Stomach smooth muscle (tissue), 2 donors: ENCODE data around the gene CDK5.

Experiments
- H3K27ac ChIP-seq: one replicate; pipeline ENCODE4 v1.7.0; 2013; ENCODE audit warnings: mild to moderate bottlenecking, low read length, inconsistent platforms
- H3K27me3 ChIP-seq, 2 donors: one replicate each; pipeline ENCODE4 v1.7.0; 2013; ENCODE audit warnings: low read length in 2 of 2; ENCODE audit not compliant: insufficient read depth in 2 of 2, control insufficient read depth in 1 of 2
- H3K36me3 ChIP-seq, 2 donors: one replicate each; pipeline ENCODE4 v1.7.0; 2013; ENCODE audit warnings: low read length in 2 of 2; ENCODE audit not compliant: control insufficient read depth in 2 of 2, insufficient read depth in 2 of 2
- H3K4me1 ChIP-seq: one replicate; pipeline ENCODE4 v1.7.0; 2013; ENCODE audit warnings: low read length; ENCODE audit not compliant: control insufficient read depth, insufficient read depth
- H3K4me3 ChIP-seq, 2 donors: one replicate each; pipeline ENCODE4 v1.7.0; 2013; ENCODE audit warnings: low read length in 2 of 2
- H3K9ac ChIP-seq, 2 donors: one replicate each; pipeline ENCODE4 v1.7.0; 2013; ENCODE audit warnings: low read length in 2 of 2, mild to moderate bottlenecking in 1 of 2
- H3K9me3 ChIP-seq, 2 donors: one replicate each; pipeline ENCODE4 v1.7.0; 2013; ENCODE audit warnings: low read length in 2 of 2; ENCODE audit not compliant: control insufficient read depth in 2 of 2
- donor health status: healthy.
- donor health status: Pancreatic carcinoma.

CDK5 gene

DNA sequence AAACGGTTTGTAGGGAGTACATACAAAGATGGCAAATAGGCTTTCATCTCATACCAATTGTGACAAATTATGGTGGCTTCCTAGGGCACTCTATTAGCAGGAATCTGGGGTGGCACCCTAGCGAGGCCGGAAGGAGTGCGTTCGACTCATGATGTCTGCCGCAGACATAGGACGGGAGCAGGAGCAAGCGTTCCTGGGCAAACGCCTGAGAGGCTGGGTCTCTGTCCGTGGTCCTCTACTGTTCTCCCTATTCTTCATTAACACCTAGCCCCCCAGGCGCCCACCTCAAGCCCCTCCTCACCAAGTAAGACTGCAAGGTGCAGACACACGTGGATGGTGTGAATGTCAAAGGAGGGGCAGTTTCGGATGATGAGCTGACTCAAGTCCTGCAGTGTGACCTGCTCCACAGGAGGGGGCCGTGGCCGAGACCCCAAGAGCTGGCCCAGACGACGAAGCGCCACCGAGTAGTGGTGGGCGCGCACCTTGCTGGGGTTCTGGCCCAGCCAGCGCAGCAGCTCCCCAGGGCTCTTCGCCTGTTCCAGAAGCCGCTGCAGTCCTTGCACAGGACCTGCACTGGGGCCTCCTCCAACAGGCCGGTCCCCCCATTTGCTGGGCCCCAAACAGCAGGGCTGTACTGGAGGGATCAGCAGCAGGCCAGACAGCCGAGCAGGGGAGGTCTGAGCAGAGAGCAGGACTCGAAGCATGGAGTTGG is 21.7 kb upstream of the CDK5 start:
- H3K27ac ChIP-seq = no peak overlapping the region
- H3K9ac ChIP-seq = peak overlapping the region; percentile 82 to 91

DNA sequence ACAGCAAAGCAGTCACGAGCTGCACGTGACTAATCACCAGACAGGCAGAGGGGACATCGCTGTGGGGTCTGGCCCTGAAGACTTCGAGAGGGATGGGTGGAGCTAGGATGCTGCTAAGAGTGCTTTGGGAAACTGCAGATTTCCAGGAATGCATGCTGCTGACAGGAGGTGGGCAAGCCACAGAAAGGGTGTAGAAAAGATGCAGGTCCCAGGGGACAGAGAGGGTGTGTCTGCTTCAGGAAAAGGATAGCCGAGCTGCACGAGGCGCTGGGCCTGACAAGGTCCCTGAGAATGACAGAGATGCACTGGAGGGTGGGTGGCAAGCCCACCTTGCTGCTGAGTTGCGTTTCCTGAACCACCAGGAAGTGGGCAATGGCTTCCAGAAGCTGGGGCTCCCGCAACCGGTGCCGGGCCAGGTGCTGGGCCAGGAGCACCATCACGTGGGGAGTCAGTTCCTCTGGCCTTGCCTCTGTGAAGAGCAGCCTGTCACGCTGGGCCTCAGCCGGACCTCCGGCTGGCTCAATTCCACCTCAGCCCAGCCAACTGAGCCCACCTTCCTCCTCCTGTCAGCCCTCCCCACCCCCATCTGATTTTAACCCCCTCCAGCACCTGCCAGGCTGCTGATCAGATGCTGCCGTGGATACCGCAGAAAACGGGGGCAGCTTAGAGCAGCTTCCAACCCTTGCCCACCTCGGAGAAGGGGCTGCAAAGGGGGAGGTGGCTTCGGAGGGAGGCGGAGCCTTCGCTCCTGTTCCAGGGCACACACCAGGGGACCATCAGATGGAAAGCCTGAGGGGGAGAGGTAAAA is 20.7 kb upstream of the CDK5 start:
- H3K4me1 ChIP-seq = peaks cover 42% of the 10 kb centered on the region
- H3K4me3 ChIP-seq = no peak overlapping the region
- peaks cover 10 to 24% of the 10 kb centered on the region in 2 donors for H3K36me3 ChIP-seq

More for the DNA sequence above, 21.7 kb upstream of the CDK5 start:
- Histone ChIP-seq H3K9me3 (no peaks in the 10 kb centered on the region), H3K4me1 (peaks cover 47% of the 10 kb centered on the region), H3K27me3 (no peaks in the 10 kb centered on the region), H3K4me3 (peak overlapping the region; percentile 87 to 88), H3K36me3 (peaks cover 10 to 19% of the 10 kb centered on the region in 2 donors)

DNA sequence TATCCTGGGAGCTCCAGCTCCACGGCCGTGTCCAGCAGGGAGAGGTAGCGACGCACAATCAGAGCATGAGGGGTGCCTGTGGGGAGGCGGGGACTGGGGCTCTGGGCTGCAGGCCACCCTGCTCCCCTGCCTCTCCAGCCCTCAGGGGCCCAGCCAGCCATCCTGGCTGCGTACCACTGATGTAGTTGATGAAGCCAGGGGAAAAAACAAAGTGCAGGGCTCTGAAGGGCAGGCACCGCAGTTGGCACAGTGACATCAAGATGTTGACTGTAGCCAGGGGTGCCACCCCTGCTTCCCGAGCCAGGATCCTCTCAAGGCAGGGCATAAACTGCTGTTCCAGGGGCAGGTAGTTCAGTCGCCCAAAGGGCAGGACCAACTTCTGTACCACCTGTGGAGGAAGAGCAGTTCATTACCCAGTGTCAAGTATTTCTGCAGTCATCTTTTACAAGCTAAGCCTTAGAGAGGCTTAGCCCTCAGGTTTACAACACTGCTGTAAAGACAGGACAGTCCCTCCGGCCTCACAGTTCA is 20.1 kb upstream of the CDK5 start:
- H3K4me3 ChIP-seq = no peak overlapping the region
- H3K9ac ChIP-seq = no peak overlapping the region
- H3K9me3 ChIP-seq = no peaks in the 10 kb centered on the region
- peak overlapping the region; percentile 31 for H3K27ac ChIP-seq
- no peaks in the 10 kb centered on the region for H3K27me3 ChIP-seq
- peaks cover 42% of the 10 kb centered on the region for H3K4me1 ChIP-seq
- H3K36me3 ChIP-seq = peaks cover 10 to 24% of the 10 kb centered on the region in 2 donors

More for the DNA sequence above, 20.7 kb upstream of the CDK5 start:
- H3K9ac ChIP-seq = no peak overlapping the region
- no peaks in the 10 kb centered on the region for H3K27me3 ChIP-seq
- peak overlapping the region; percentile 31 for H3K27ac ChIP-seq
- H3K9me3 ChIP-seq = no peaks in the 10 kb centered on the region

DNA sequence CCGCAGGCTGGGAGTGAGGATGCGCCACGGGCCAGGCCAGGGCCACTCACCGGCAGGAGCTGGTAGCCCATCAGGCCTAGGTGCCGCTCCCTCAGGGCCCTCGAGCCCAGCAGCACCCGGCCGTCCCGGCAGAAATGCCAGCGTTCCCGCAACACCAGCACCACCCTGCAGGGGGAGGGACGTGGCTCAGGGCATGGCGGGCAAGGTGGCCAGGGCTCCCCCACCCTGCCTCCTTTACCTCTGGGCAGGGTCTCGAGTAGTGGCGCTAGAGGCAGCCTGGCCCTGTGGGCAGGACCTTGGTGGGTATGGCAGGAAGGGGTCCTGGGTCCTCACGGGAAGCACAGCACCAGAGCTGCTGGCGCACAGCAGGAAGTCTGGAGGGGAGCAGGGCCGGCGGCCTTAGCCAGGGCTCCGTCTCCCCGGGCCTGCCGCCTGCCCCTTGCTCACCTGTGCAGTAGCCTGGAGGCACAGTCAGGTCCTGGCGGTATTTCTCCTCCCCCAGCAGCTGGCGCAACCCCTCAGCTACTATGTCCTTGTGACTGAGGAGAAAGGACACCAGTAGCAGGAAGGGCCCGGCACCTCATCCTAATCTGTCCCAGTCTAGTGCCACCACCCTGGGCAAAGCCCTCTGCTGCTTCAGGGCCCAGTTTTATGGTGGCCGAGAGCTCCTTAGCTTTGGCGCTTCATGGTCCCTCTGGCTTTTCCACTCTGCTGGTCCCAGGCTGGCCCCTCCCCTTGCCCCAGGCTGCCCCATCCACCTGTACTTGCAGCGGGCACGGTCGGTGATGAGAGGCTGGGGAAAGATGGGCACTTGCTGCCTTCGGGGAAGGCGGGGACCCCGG is 19.4 kb upstream of the CDK5 start:
- no peak overlapping the region for H3K9ac ChIP-seq
- no peaks in the 10 kb centered on the region for H3K27me3 ChIP-seq
- peaks cover 35% of the 10 kb centered on the region for H3K4me1 ChIP-seq
- H3K27ac ChIP-seq = peak overlapping the region; percentile 31
- no peak overlapping the region for H3K4me3 ChIP-seq
- no peaks in the 10 kb centered on the region for H3K9me3 ChIP-seq
- H3K36me3 ChIP-seq = peaks cover 10 to 26% of the 10 kb centered on the region in 2 donors

DNA sequence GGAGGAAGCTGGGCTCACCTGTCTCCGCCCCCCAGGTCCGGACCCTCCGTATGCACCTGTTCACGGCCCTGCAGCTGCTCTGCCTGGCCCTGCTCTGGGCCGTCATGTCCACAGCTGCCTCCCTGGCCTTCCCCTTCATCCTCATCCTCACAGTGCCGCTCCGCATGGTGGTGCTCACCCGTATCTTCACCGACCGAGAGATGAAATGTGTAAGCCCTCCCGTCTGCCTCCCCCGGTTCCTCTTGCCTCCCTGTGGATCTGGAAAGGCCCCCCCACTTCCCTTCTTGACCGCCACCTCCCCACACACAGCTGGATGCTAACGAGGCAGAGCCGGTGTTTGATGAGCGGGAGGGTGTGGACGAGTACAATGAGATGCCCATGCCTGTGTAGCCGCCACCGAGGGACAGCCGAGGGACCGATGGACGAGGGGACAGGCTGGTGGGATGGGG is 18.3 kb upstream of the CDK5 start:
- no peaks in the 10 kb centered on the region for H3K9me3 ChIP-seq
- H3K4me1 ChIP-seq = peaks cover 25% of the 10 kb centered on the region
- no peak overlapping the region for H3K27ac ChIP-seq
- no peak overlapping the region for H3K4me3 ChIP-seq
- H3K9ac ChIP-seq = no peak overlapping the region
- H3K27me3 ChIP-seq = no peaks in the 10 kb centered on the region
- peaks cover 16 to 28% of the 10 kb centered on the region in 2 donors for H3K36me3 ChIP-seq

DNA sequence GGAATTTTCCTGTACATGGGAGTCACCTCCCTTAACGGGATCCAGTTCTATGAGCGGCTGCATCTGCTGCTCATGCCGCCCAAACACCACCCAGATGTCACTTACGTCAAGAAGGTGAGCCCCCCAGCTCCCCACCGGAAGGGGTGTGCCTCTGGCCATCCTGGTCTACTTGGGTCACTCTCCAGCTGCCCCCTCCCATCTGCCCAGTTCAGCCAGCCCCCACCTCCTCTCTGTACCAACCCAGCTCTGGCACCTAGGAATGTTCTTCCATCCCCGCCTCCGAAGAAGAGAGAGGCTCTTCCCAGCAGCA is 17.9 kb upstream of the CDK5 start:
- Histone ChIP-seq H3K36me3 (peaks cover 17 to 32% of the 10 kb centered on the region in 2 donors), H3K27me3 (no peaks in the 10 kb centered on the region), H3K4me3 (no peak overlapping the region), H3K4me1 (peaks cover 22% of the 10 kb centered on the region), H3K9ac (no peak overlapping the region), H3K27ac (no peak overlapping the region), H3K9me3 (no peaks in the 10 kb centered on the region)

DNA sequence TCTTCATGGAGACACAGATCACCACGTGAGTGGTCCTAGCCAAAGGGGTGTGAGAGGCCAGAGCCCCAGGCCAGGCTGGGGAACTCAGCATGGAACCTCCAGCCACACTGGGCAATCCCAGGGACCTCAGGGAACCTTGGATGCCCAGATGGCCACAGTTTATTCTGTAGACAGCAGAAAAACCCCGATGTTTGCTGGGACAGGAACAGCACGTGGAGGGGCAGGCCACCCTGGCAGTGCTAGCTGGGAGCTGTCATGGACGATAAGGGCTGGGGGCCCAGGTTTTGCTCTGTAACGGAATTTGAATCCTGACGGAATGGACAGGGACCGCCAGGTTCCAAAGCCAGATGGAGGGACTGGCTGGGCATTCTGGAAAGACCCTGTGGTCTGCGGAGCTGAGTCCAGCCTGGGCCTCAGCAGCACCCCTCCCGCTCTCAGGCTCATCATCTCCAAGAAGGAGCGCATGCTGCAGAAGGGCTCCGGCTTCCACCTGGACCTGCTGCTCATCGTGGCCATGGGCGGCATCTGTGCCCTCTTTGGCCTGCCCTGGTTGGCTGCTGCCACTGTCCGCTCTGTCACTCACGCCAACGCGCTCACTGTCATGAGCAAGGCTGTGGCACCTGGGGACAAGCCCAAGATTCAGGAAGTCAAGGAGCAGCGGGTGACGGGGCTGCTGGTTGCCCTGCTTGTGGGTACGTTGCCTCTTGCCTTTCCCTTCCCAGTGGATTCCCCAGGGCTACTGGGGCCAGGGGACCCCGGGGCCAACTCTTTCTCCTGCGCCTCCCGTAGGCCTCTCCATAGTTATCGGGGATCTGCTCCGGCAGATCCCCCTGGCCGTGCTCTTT is 17.3 kb upstream of the CDK5 start:
- Histone ChIP-seq H3K4me1 (peaks cover 21% of the 10 kb centered on the region), H3K4me3 (no peak overlapping the region), H3K27ac (no peak overlapping the region), H3K9me3 (no peaks in the 10 kb centered on the region), H3K36me3 (peaks cover 23 to 38% of the 10 kb centered on the region in 2 donors), H3K9ac (no peak overlapping the region), H3K27me3 (no peaks in the 10 kb centered on the region)

DNA sequence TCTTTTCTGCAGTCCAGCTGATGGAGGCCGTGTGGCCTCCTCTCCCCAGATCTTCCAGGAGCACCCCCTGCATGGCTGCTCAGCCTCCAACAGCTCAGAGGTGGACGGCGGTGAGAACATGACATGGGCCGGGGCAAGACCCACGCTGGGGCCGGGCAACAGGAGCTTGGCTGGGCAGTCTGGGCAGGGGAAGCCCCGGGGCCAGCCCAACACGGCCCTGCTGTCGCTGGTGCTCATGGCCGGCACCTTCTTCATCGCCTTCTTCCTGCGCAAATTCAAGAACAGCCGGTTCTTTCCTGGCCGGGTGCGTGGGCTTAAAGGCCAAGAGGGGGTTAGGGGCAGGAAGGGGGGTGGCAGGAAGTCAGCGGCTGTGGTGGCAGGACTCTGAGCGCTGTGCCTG is 16.3 kb upstream of the CDK5 start:
- Histone ChIP-seq H3K27ac (no peak overlapping the region), H3K36me3 (peaks cover 33 to 46% of the 10 kb centered on the region in 2 donors), H3K4me1 (peaks cover 11% of the 10 kb centered on the region), H3K9me3 (no peaks in the 10 kb centered on the region), H3K9ac (no peak overlapping the region), H3K4me3 (no peak overlapping the region), H3K27me3 (no peaks in the 10 kb centered on the region)

DNA sequence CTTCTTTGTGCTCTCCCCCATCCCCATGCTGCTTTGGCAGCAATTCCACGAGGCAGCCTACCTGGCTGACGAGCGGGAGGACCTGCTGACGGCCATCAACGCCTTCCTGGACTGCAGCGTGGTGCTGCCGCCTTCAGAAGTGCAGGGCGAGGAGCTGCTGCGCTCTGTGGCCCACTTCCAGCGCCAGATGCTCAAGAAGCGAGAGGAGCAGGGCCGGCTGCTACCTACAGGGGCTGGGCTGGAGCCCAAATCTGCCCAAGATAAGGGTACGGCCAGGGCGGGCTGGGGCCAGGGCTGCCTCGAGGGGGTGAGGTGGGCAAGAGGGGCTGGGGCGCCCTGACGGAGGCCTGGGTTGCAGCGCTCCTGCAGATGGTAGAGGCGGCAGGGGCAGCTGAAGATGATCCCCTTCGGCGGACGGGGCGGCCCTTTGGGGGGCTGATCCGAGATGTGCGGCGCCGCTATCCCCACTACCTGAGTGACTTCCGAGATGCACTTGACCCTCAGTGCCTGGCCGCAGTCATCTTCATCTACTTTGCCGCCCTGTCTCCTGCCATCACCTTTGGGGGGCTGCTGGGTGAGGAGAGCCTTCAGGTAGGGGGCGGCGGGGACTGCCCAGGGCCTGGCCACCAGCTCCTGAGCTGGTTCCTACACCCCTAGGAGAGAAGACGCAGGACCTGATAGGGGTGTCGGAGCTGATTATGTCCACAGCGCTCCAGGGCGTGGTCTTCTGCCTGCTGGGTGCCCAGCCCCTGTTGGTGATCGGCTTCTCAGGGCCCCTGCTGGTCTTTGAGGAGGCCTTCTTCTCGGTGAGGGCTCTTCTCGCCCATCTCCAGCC is 13.6 kb upstream of the CDK5 start:
- Histone ChIP-seq H3K36me3 (peaks cover 49 to 57% of the 10 kb centered on the region in 2 donors), H3K4me1 (no peaks in the 10 kb centered on the region), H3K27me3 (no peaks in the 10 kb centered on the region), H3K27ac (no peak overlapping the region), H3K9me3 (no peaks in the 10 kb centered on the region), H3K9ac (no peak overlapping the region), H3K4me3 (no peak overlapping the region)
